Measurements from ENCODE around the gene C11orf91.
A peak's percentile ranks its signal among the peaks of the same experiment; 100 is the strongest.
"Not testable (repeated sequence)": the region's sequence is repeated elsewhere in the genome, so short reads cannot be mapped to it uniquely, and the experiment has no call there.

The C11orf91 gene

GRCh38 chr11:33700502-33701271 lies at the start of gene C11orf91:
TSS of gene C11orf91 (minus strand) at chr11:33700826. CDS start at chr11:33700740, 86 bp downstream.
- H3K27ac ChIP-seq = peak within 1 kb of the TSS; percentile 31 to 95 (median 84)
- peak within 1 kb of the TSS; percentile 32 to 57 (median 47) for H3K4me3 ChIP-seq

- Histone ChIP-seq H3K27ac (no peak overlapping the region), H3K4me3 (no peak overlapping the region)
Measured at GRCh38 chr11:33747979-33748378, 47.4 kb upstream of the C11orf91 start.

- no peak overlapping the region for H3K4me3 ChIP-seq
Measured at GRCh38 chr11:33743291-33743690, 42.7 kb upstream of the C11orf91 start.

GRCh38 chr11:33742249-33742851 lies 41.7 kb upstream of the C11orf91 start:
- Histone ChIP-seq H3K27ac (no peak overlapping the region), H3K4me3 (no peak overlapping the region)

More at GRCh38 chr11:33743291-33743690, 42.7 kb upstream of the C11orf91 start:
- no peak overlapping the region for H3K27ac ChIP-seq

- no peak overlapping the region for H3K27ac ChIP-seq
- no peak overlapping the region for H3K4me3 ChIP-seq
Measured at GRCh38 chr11:33741806-33742205, 41.2 kb upstream of the C11orf91 start.

GRCh38 chr11:33737362-33737821 lies 36.8 kb upstream of the C11orf91 start:
- Histone ChIP-seq H3K4me3 (no peak overlapping the region), H3K27ac (peak overlapping the region in 16 of 21 experiments; percentile 85 to 98 (median 94))

- Histone ChIP-seq H3K27ac (peak within 1 kb of the TSS; percentile 71 to 98 (median 93)), H3K4me3 (peak within 1 kb of the TSS; percentile 61 to 83 (median 73))
Measured at GRCh38 chr11:33736148-33736812, 35.7 kb upstream of the C11orf91 start, which contains the start of gene CD59. TSS of gene CD59 (minus strand) at chr11:33736423. CDS start at chr11:33722445, 13,978 bp downstream.

GRCh38 chr11:33735271-33736147 lies 34.9 kb upstream of the C11orf91 start:
- Histone ChIP-seq H3K27ac (peak overlapping the region; percentile 71 to 98 (median 93)), H3K4me3 (peak overlapping the region; percentile 61 to 83 (median 73))

- Histone ChIP-seq H3K27ac (peak overlapping the region; percentile 71 to 98 (median 93)), H3K4me3 (peak overlapping the region; percentile 61 to 83 (median 73))
Measured at GRCh38 chr11:33734441-33735270, 34.0 kb upstream of the C11orf91 start.

GRCh38 chr11:33733980-33734379 lies 33.4 kb upstream of the C11orf91 start:
- peak overlapping the region in 14 of 21 experiments; percentile 5 to 98 (median 93) for H3K27ac ChIP-seq

GRCh38 chr11:33731723-33732531 lies 31.3 kb upstream of the C11orf91 start:
- H3K27ac ChIP-seq = peak overlapping the region in 11 of 21 experiments; percentile 4 to 98 (median 38)
- H3K4me3 ChIP-seq = no peak overlapping the region

More at GRCh38 chr11:33733980-33734379, 33.4 kb upstream of the C11orf91 start:
- H3K4me3 ChIP-seq = peak overlapping the region; percentile 61 to 83 (median 73)

- Histone ChIP-seq H3K4me3 (no peak overlapping the region), H3K27ac (peak overlapping the region in 1 of 21 experiments; percentile 27)
Measured at GRCh38 chr11:33730716-33731115, 30.1 kb upstream of the C11orf91 start.

- not testable (repeated sequence) for H3K4me3 ChIP-seq, H3K27ac ChIP-seq
Measured at GRCh38 chr11:33729072-33729664, 28.5 kb upstream of the C11orf91 start.

GRCh38 chr11:33727539-33727938 lies 26.9 kb upstream of the C11orf91 start:
- H3K27ac ChIP-seq, H3K4me3 ChIP-seq: not testable (repeated sequence)

GRCh38 chr11:33725496-33725895 lies 24.9 kb upstream of the C11orf91 start:
- Histone ChIP-seq H3K4me3 (no peak overlapping the region), H3K27ac (peak overlapping the region in 10 of 21 experiments; percentile 13 to 93 (median 84))

- H3K4me3 ChIP-seq = no peak overlapping the region
- H3K27ac ChIP-seq = peak overlapping the region in 20 of 21 experiments; percentile 58 to 93 (median 82)
Measured at GRCh38 chr11:33724644-33725035, 24.0 kb upstream of the C11orf91 start.
